B cell (primary cell): Measurements from ENCODE around the gene SYNPO. TPM values are rescaled to one million over a fixed set of nuclear protein-coding genes. Genes with fewer than 3 reads are reported as not detected.

Experiments
- ATAC-seq: fragments of 200-7000 bp; cut with Tn5 transposase; one replicate; pipeline ENCODE4 v1.10.0; 2021; ENCODE audit warnings: low read depth, mild to moderate bottlenecking, moderate number of reproducible peaks, moderate library complexity
- CTCF ChIA-PET: fragments of 350-600 bp; sonication (Branson Sonifier 250); formaldehyde crosslinking; loops from one replicate; lab custom pipeline; 2021; ENCODE audit warnings: antibody characterized with exemption, inconsistent platforms; lab: Charles Lee
- POLR2A ChIA-PET: fragments of 350-600 bp; sonication (Branson Sonifier 250); formaldehyde crosslinking; loops from one replicate; lab custom pipeline; 2021; ENCODE audit warnings: antibody characterized with exemption; lab: Charles Lee
- DNase-seq: peaks from one replicate; pipeline ENCODE4 v3.0.0; 2013
- H2AFZ ChIP-seq: 2 replicates; pipeline ENCODE4 v1.6.1; 2012; ENCODE audit warnings: mild to moderate bottlenecking, low read depth, low read length; ENCODE audit not compliant: insufficient read depth, poor library complexity, severe bottlenecking
- H3K27ac ChIP-seq, 2 donors: 1 replicate in 1 of 2; 2 replicates in 1 of 2; pipeline ENCODE4 v1.5.1; 2012 to 2013; ENCODE audit warnings: low read length in 2 of 2, mild to moderate bottlenecking in 2 of 2, moderate library complexity in 1 of 2
- H3K27me3 ChIP-seq, 4 experiments: fragments of 200-600 bp in 1 of 4; sonication (generic) in 1 of 4; replicated peaks in 1 of 4; 1 replicate in 2 of 4; 2 replicates in 2 of 4; pipeline versions ENCODE4 v1.6.1 to v1.7.0; 2013 to 2016; ENCODE audit warnings: low read length in 3 of 4, mild to moderate bottlenecking in 2 of 4, mixed read lengths in 1 of 4, moderate library complexity in 1 of 4; ENCODE audit not compliant: insufficient read depth in 4 of 4, control insufficient read depth in 3 of 4; ENCODE audit errors: control extremely low read depth in 1 of 4
- H3K36me3 ChIP-seq, 2 experiments: replicated peaks in 1 of 2; 1 replicate in 1 of 2; 2 replicates in 1 of 2; pipeline versions ENCODE4 v1.6.1 to v1.7.1; 2013; ENCODE audit warnings: low read length in 1 of 2; ENCODE audit not compliant: insufficient read depth in 2 of 2, control insufficient read depth in 1 of 2; ENCODE audit errors: control extremely low read depth in 1 of 2, extremely low read depth in 1 of 2
- H3K4me1 ChIP-seq, 2 donors: fragments of 200-600 bp in 1 of 2; sonication (generic) in 1 of 2; 1 replicate in 1 of 2; 2 replicates in 1 of 2; pipeline versions ENCODE4 v1.5.1 to v1.6.1; 2013 to 2017; ENCODE audit warnings: low read length in 2 of 2; ENCODE audit not compliant: control insufficient read depth in 2 of 2, insufficient read depth in 2 of 2
- H3K4me2 ChIP-seq: replicated peaks from 2 replicates; pipeline ENCODE3; 2012; ENCODE audit warnings: mild to moderate bottlenecking, low read depth, low read length; ENCODE audit not compliant: poor library complexity, severe bottlenecking
- H3K4me3 ChIP-seq, 5 experiments: fragments of 200-600 bp in 1 of 5; sonication (generic) in 1 of 5; 1 replicate in 3 of 5; 2 replicates in 2 of 5; pipeline versions ENCODE4 v1.5.1 to v1.7.0; 2011 to 2016; ENCODE audit warnings: low read length in 4 of 5, mild to moderate bottlenecking in 4 of 5, low read depth in 2 of 5, control low read depth in 1 of 5, moderate library complexity in 1 of 5; ENCODE audit not compliant: insufficient read depth in 1 of 5; ENCODE audit errors: control extremely low read depth in 1 of 5, extremely low read depth in 1 of 5
- H3K79me2 ChIP-seq: fragments of 200-600 bp; sonication (generic); one replicate; pipeline ENCODE4 v1.6.0; 2016; ENCODE audit warnings: low read length; ENCODE audit not compliant: control insufficient read depth, insufficient read depth
- H3K9ac ChIP-seq: fragments of 200-600 bp; sonication (generic); 2 replicates; pipeline ENCODE4 v1.6.1; 2017; ENCODE audit warnings: mild to moderate bottlenecking, low read length, moderate library complexity
- H3K9me3 ChIP-seq, 3 donors: one replicate each; pipeline versions ENCODE4 v1.6.1 to v1.7.1; 2013; ENCODE audit warnings: low read length in 2 of 3; ENCODE audit not compliant: control insufficient read depth in 2 of 3, insufficient read depth in 1 of 3; ENCODE audit errors: control extremely low read depth in 1 of 3
- H4K20me1 ChIP-seq: 2 replicates; pipeline ENCODE4 v1.6.0; 2012; ENCODE audit warnings: mild to moderate bottlenecking, low read length; ENCODE audit not compliant: insufficient read depth, control insufficient read depth, poor library complexity, severe bottlenecking
- H3K27ac Mint-ChIP-seq: one replicate; pipeline ENCODE4 v1.8.0; 2021; ENCODE audit warnings: mixed read lengths
- H3K27me3 Mint-ChIP-seq: one replicate; pipeline ENCODE4 v1.8.0; 2021; ENCODE audit warnings: mixed read lengths
- H3K4me1 Mint-ChIP-seq: one replicate; pipeline ENCODE4 v1.8.0; 2021; ENCODE audit warnings: mixed read lengths
- H3K4me3 Mint-ChIP-seq: one replicate; pipeline ENCODE4 v1.8.0; 2021; ENCODE audit warnings: mixed read lengths
- H3K9me3 Mint-ChIP-seq: one replicate; pipeline ENCODE4 v1.8.0; 2022; ENCODE audit warnings: mixed read lengths; ENCODE audit not compliant: insufficient read depth
- EZH2 ChIP-seq: IDR thresholded peaks from 2 replicates; pipeline ENCODE4 v1.6.1; 2012; ENCODE audit warnings: borderline replicate concordance, low read depth, mild to moderate bottlenecking, moderate library complexity, low read length; ENCODE audit not compliant: insufficient read depth, poor library complexity, severe bottlenecking
- WGBS: methylation state at CpG from one replicate; pipeline ENCODE4 v1.1.5; 2013; ENCODE audit warnings: missing lambda C conversion rate; ENCODE audit not compliant: insufficient coverage; 5-methylcytosine and 5-hydroxymethylcytosine counted together
- intact Hi-C: fragments of 100-400 bp; cut with micrococcal nuclease; formaldehyde crosslinking; loops from one replicate; pipeline ENCODE4 v1.10.0; 2022
- polyA plus RNA-seq: library from polyadenylated mRNA; depleted of rRNA; stranded (reverse); fragments of >200 nt; gene quantifications from 2 replicates; pipeline ENCODE4 v1.2.3, GENCODE V29; 2012
- total RNA-seq, 2 donors: library from RNA; stranded (reverse); fragments of 120-200 nt in 1 of 2; gene quantifications; 1 replicate in 1 of 2; 2 replicates in 1 of 2; pipeline versions ENCODE4 v1.2.3 to v1.2.4, GENCODE V29; 2013 to 2022
- TF ChIP-seq, protein P1 (sequence below): fragments of 200-600 bp; IDR thresholded peaks from one replicate; pipeline ENCODE4 v1.8.0; 2022; ENCODE audit warnings: antibody characterized with exemption, mild to moderate bottlenecking

SYNPO gene
- total and polyA plus RNA-seq, 2 donors (not counting 1 experiment from before 2014, with no cell fraction given): 13.2 to 16.8 TPM

DNA sequence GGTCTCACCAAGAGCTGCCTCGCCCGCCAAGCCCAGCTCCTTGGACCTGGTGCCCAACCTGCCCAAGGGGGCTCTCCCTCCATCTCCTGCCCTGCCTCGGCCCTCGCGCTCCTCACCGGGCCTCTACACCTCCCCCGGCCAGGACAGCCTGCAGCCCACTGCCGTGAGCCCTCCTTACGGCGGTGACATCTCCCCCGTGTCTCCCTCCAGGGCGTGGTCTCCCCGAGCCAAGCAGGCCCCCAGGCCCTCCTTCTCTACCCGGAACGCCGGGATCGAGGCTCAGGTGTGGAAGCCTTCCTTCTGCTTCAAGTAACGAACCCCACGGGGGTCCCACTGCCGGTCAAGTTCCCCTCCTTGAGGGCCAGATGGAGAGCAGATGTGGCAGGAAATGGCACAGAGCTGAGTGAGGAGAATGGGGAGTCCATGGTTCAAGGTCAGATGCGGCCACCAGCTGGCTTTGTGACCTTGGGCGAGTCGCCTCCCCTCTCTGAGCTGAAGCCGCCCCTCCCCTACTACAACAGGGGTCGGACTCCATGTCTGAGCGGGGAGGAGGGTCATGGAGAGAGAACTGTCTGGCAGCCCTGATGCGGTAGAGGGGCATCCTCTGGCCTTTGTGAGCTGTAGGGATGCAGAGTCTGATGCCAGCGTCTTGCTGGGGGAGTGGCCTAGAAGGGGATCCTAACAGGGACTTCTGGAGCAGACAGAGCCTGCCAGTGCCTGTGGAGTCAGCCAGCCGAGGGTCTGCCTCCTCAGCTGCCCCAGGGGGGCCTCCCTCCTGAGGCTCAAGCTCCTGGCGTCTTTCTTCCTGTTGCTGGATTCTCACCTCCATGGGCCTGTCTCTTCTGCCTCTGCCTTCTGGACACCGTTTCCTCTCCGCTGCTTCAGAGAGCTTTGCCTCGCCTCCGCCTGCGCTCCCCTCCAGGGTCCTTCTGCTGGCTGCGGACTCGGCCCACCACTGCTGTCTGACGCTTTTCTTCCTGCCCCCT, 9.9 kb downstream of the SYNPO start:
- Histone ChIP-seq H3K9me3 (no peaks in the 10 kb centered on the region), H3K4me2 (no peak overlapping the region), H3K27ac (no peak overlapping the region), H3K4me3 (no peak overlapping the region), H2AFZ (no peak overlapping the region), H4K20me1 (no peaks in the 10 kb centered on the region), H3K36me3 (peaks cover 0 to 19% of the 10 kb centered on the region in 2 experiments), H3K27me3 (no peaks in the 10 kb centered on the region), H3K79me2 (no peaks in the 10 kb centered on the region), H3K4me1 (no peaks in the 10 kb centered on the region), H3K9ac (no peak overlapping the region)
- TF ChIP-seq, protein P1, sequence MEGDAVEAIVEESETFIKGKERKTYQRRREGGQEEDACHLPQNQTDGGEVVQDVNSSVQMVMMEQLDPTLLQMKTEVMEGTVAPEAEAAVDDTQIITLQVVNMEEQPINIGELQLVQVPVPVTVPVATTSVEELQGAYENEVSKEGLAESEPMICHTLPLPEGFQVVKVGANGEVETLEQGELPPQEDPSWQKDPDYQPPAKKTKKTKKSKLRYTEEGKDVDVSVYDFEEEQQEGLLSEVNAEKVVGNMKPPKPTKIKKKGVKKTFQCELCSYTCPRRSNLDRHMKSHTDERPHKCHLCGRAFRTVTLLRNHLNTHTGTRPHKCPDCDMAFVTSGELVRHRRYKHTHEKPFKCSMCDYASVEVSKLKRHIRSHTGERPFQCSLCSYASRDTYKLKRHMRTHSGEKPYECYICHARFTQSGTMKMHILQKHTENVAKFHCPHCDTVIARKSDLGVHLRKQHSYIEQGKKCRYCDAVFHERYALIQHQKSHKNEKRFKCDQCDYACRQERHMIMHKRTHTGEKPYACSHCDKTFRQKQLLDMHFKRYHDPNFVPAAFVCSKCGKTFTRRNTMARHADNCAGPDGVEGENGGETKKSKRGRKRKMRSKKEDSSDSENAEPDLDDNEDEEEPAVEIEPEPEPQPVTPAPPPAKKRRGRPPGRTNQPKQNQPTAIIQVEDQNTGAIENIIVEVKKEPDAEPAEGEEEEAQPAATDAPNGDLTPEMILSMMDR: no peak
- no peak for TF ChIP-seq EZH2
- Mint-ChIP-seq H3K9me3 (no peaks in the 10 kb centered on the region), H3K27me3 (no peaks in the 10 kb centered on the region), H3K27ac (no peak overlapping the region), H3K4me3 (no peak overlapping the region), H3K4me1 (peaks cover 11% of the 10 kb centered on the region)
- no peak for ATAC-seq
- intact Hi-C loops: no loop called here
- DNase-seq: no peak
- 92% methylated on average over 33 of the region's 38 CpGs for WGBS
- ChIA-PET POLR2A (no interaction called here), CTCF (interaction anchor here (1.3 kb wide), 1 partner anchor 8 kb away, joined by 5 read pairs; no protein-coding TSS in a partner anchor)

GRCh38 chr5:150651382-150651781, 10.9 kb downstream of the SYNPO start:
- H3K4me3 ChIP-seq: no peak overlapping the region
- H3K9ac ChIP-seq: no peak overlapping the region
- WGBS: 30% methylated on average over 1 of the region's 1 CpG
- DNase-seq: no peak
- ChIA-PET CTCF (interaction anchor here (1.0 to 1.3 kb wide), 2 partner anchors 9 to 90 kb away, joined by 5 read pairs; no protein-coding TSS in a partner anchor), POLR2A (no interaction called here)
- Mint-ChIP-seq H3K4me3 (no peak overlapping the region), H3K27me3 (no peaks in the 10 kb centered on the region), H3K9me3 (no peaks in the 10 kb centered on the region), H3K27ac (no peak overlapping the region), H3K4me1 (peaks cover 14% of the 10 kb centered on the region)
- no peak for TF ChIP-seq EZH2
- TF ChIP-seq, protein P1: no peak
- intact Hi-C loops: no loop called here
- no peak for ATAC-seq
- no peaks in the 10 kb centered on the region for H3K27me3 ChIP-seq
- H2AFZ ChIP-seq: no peak overlapping the region
- peaks cover 0 to 19% of the 10 kb centered on the region in 2 experiments for H3K36me3 ChIP-seq
- no peaks in the 10 kb centered on the region for H3K79me2 ChIP-seq
- H3K4me1 ChIP-seq: peaks cover 5% of the 10 kb centered on the region in 2 donors
- H3K27ac ChIP-seq: no peak overlapping the region
- no peaks in the 10 kb centered on the region for H4K20me1 ChIP-seq
- no peaks in the 10 kb centered on the region for H3K9me3 ChIP-seq
- H3K4me2 ChIP-seq: no peak overlapping the region
